ENCODE measurements around the gene PIEZO1. TPM values are rescaled to one million over a fixed set of nuclear protein-coding genes. Genes with fewer than 3 reads are reported as not detected.

The PIEZO1 gene
- total and polyA plus RNA-seq, 2 donors (not counting 1 experiment from before 2014, with no cell fraction given), result 108 to 331 TPM

- ATAC-seq (ENCODE audit: low read depth), result no peak
- CTCF ChIA-PET, result interaction anchor here (0.8 to 13.1 kb wide), 5 partner anchors 43 to 433 kb away, joined by 3 to 138 read pairs (median 3); partner anchors contain the start of genes APRT and PIEZO1
- Mint-ChIP-seq H3K9me3 (ENCODE audit: insufficient read depth) (no peaks in the 10 kb centered on the region), H3K27me3 (no peaks in the 10 kb centered on the region), H3K4me1 (peaks cover 30% of the 10 kb centered on the region), H3K27ac (no peak overlapping the region), H3K4me3 (no peak overlapping the region)
- Histone ChIP-seq H3K4me3 (ENCODE audit: control extremely low read depth in 1 of 5, extremely low read depth in 1 of 5, insufficient read depth in 1 of 5, low read depth in 2 of 5, low read length in 4 of 5) (no peak overlapping the region), H4K20me1 (ENCODE audit: control insufficient read depth, insufficient read depth, low read length, poor library complexity, severe bottlenecking) (peaks cover 70% of the 10 kb centered on the region), H3K27ac (ENCODE audit: low read length in 2 of 2) (no peak overlapping the region), H3K79me2 (ENCODE audit: control insufficient read depth, insufficient read depth, low read length) (peaks cover 40% of the 10 kb centered on the region), H3K27me3 (replicated peaks in 1 of 4; ENCODE audit: control extremely low read depth in 1 of 4, control insufficient read depth in 3 of 4, insufficient read depth in 4 of 4, low read length in 3 of 4) (no peaks in the 10 kb centered on the region), H2AFZ (ENCODE audit: insufficient read depth, low read depth, low read length, poor library complexity, severe bottlenecking) (no peak overlapping the region), H3K9ac (ENCODE audit: low read length) (no peak overlapping the region), H3K4me2 (replicated peaks; ENCODE audit: low read depth, low read length, poor library complexity, severe bottlenecking) (no peak overlapping the region), H3K36me3 (replicated peaks in 1 of 2; ENCODE audit: control extremely low read depth in 1 of 2, control insufficient read depth in 1 of 2, extremely low read depth in 1 of 2, insufficient read depth in 2 of 2, low read length in 1 of 2) (peaks cover 0 to 21% of the 10 kb centered on the region in 2 experiments), H3K4me1 (ENCODE audit: control insufficient read depth in 2 of 2, insufficient read depth in 2 of 2, low read length in 2 of 2) (peaks cover 33 to 51% of the 10 kb centered on the region in 2 donors), H3K9me3 (ENCODE audit: control extremely low read depth in 1 of 3, control insufficient read depth in 2 of 3, insufficient read depth in 1 of 3, low read length in 2 of 3) (no peaks in the 10 kb centered on the region)
- 91% methylated on average over 11 of the region's 12 CpGs for WGBS (ENCODE audit: insufficient coverage)
- DNase-seq, result no peak
- POLR2A ChIA-PET, result no interaction called here
- intact Hi-C loops (cut with micrococcal nuclease), result no loop called here
- TF ChIP-seq EZH2 (IDR thresholded peaks at IDR 0.05; ENCODE audit: borderline replicate concordance, insufficient read depth, low read depth, low read length, poor library complexity, severe bottlenecking), result no peak
- no peak for TF ChIP-seq CTCF (IDR thresholded peaks at IDR 0.05)
Observed at GRCh38 chr16:88740727-88741055, 44.3 kb downstream of the PIEZO1 start.

GRCh38 chr16:88739977-88740726, 44.9 kb downstream of the PIEZO1 start:
- intact Hi-C loops (cut with micrococcal nuclease), result no loop called here
- peaks cover 70% of the 10 kb centered on the region for H4K20me1 ChIP-seq (ENCODE audit: control insufficient read depth, insufficient read depth, low read length, poor library complexity, severe bottlenecking)
- ChIA-PET CTCF (interaction anchor here (0.8 to 13.1 kb wide), 5 partner anchors 44 to 434 kb away, joined by 3 to 138 read pairs (median 3); partner anchors contain the start of genes APRT and PIEZO1), POLR2A (no interaction called here)
- H3K27ac ChIP-seq (ENCODE audit: low read length in 2 of 2), result no peak overlapping the region
- ATAC-seq (ENCODE audit: low read depth) (no peak), DNase-seq (no peak)
- H3K4me3 Mint-ChIP-seq, result no peak overlapping the region
- H3K9me3 Mint-ChIP-seq (ENCODE audit: insufficient read depth), result no peaks in the 10 kb centered on the region
- H3K4me2 ChIP-seq (replicated peaks; ENCODE audit: low read depth, low read length, poor library complexity, severe bottlenecking), result no peak overlapping the region
- TF ChIP-seq CTCF (IDR thresholded peaks at IDR 0.05), result no peak
- TF ChIP-seq EZH2 (IDR thresholded peaks at IDR 0.05; ENCODE audit: borderline replicate concordance, insufficient read depth, low read depth, low read length, poor library complexity, severe bottlenecking), result no peak
- no peaks in the 10 kb centered on the region for H3K27me3 ChIP-seq (replicated peaks in 1 of 4; ENCODE audit: control extremely low read depth in 1 of 4, control insufficient read depth in 3 of 4, insufficient read depth in 4 of 4, low read length in 3 of 4)
- H3K4me1 ChIP-seq (ENCODE audit: control insufficient read depth in 2 of 2, insufficient read depth in 2 of 2, low read length in 2 of 2), result peaks cover 30 to 47% of the 10 kb centered on the region in 2 donors
- peaks cover 40% of the 10 kb centered on the region for H3K79me2 ChIP-seq (ENCODE audit: control insufficient read depth, insufficient read depth, low read length)
- H3K36me3 ChIP-seq (replicated peaks in 1 of 2; ENCODE audit: control extremely low read depth in 1 of 2, control insufficient read depth in 1 of 2, extremely low read depth in 1 of 2, insufficient read depth in 2 of 2, low read length in 1 of 2), result peaks cover 0 to 25% of the 10 kb centered on the region in 2 experiments
- 87% methylated on average over 31 of the region's 33 CpGs for WGBS (ENCODE audit: insufficient coverage)
- H2AFZ ChIP-seq (ENCODE audit: insufficient read depth, low read depth, low read length, poor library complexity, severe bottlenecking), result no peak overlapping the region
- H3K27me3 Mint-ChIP-seq, result no peaks in the 10 kb centered on the region
- H3K27ac Mint-ChIP-seq, result no peak overlapping the region
- no peaks in the 10 kb centered on the region for H3K9me3 ChIP-seq (ENCODE audit: control extremely low read depth in 1 of 3, control insufficient read depth in 2 of 3, insufficient read depth in 1 of 3, low read length in 2 of 3)
- H3K9ac ChIP-seq (ENCODE audit: low read length), result no peak overlapping the region
- H3K4me3 ChIP-seq (ENCODE audit: control extremely low read depth in 1 of 5, extremely low read depth in 1 of 5, insufficient read depth in 1 of 5, low read depth in 2 of 5, low read length in 4 of 5), result no peak overlapping the region
- peaks cover 26% of the 10 kb centered on the region for H3K4me1 Mint-ChIP-seq

Measured in B cell (primary cell).